K562 (cell line): Measurements from ENCODE around the gene FBXL13. TPM values are rescaled to one million over a fixed set of nuclear protein-coding genes. Genes with fewer than 3 reads are reported as not detected.

Source experiments
- ADNP ChIP-seq: fragments of 200-800 bp; sonication (Bioruptor generic); IDR thresholded peaks from 2 replicates; pipeline ENCODE4 v1.6.1; 2016; ENCODE audit warnings: missing genetic modification characterization, missing compliant biosample characterization
- BCOR ChIP-seq: fragments of 450-650 bp; IDR thresholded peaks from 2 replicates; pipeline ENCODE4 v1.6.1; 2016
- CBX3 ChIP-seq, 2 experiments: IDR thresholded peaks; 1 replicate in 1 of 2; 2 replicates in 1 of 2; pipeline ENCODE4 v1.6.1; 2012; ENCODE audit warnings: inconsistent platforms in 2 of 2, low read length in 2 of 2, borderline replicate concordance in 1 of 2, control low read depth in 1 of 2
- CXXC5 ChIP-seq: fragments of 250-450 bp; sonication (Bioruptor Pico); IDR thresholded peaks from 2 replicates; pipeline ENCODE4 v1.8.0; 2022; ENCODE audit warnings: inconsistent platforms, mild to moderate bottlenecking, moderate library complexity
- ETV5 ChIP-seq: sonication (generic); formaldehyde crosslinking; IDR thresholded peaks from 2 replicates; pipeline ENCODE4 v1.4.0; 2020; ENCODE audit warnings: low read depth, mild to moderate bottlenecking, missing genetic modification reagents
- FOS ChIP-seq: IDR thresholded peaks from 3 replicates; pipeline ENCODE4 v1.6.1; 2011; ENCODE audit not compliant: insufficient read length; ENCODE audit errors: extremely low read depth
- KDM1A ChIP-seq, 2 experiments: fragments of 450-650 bp; IDR thresholded peaks; 2 replicates each; pipeline ENCODE4 v1.6.1; 2016; ENCODE audit warnings: mild to moderate bottlenecking in 2 of 2
- L3MBTL2 ChIP-seq: fragments of 450-650 bp; IDR thresholded peaks from 2 replicates; pipeline ENCODE4 v1.6.1; 2016; ENCODE audit warnings: mild to moderate bottlenecking, moderate library complexity
- MGA ChIP-seq: fragments of 450-650 bp; IDR thresholded peaks from 2 replicates; pipeline ENCODE4 v1.6.1; 2016; ENCODE audit warnings: mild to moderate bottlenecking, moderate library complexity
- NFRKB ChIP-seq: fragments of 450-650 bp; IDR thresholded peaks from 2 replicates; pipeline ENCODE4 v1.6.1; 2016; ENCODE audit warnings: low read depth
- NR2F6 ChIP-seq: fragments of 450-650 bp; formaldehyde crosslinking; IDR thresholded peaks from 2 replicates; pipeline ENCODE4 v1.4.0; 2020; ENCODE audit warnings: mild to moderate bottlenecking
- NR4A1 ChIP-seq, 2 experiments: fragments of 250-450 bp in 1 of 2; fragments of 450-650 bp in 1 of 2; sonication (Bioruptor Pico) in 1 of 2; IDR thresholded peaks; 2 replicates each; pipeline versions ENCODE4 v1.4.0 to v1.6.1; 2016 to 2020; ENCODE audit warnings: mild to moderate bottlenecking in 2 of 2, missing compliant biosample characterization in 1 of 2, missing genetic modification characterization in 1 of 2, moderate library complexity in 1 of 2
- PHTF2 ChIP-seq: fragments of 250-450 bp; sonication (Bioruptor Pico); IDR thresholded peaks from 2 replicates; pipeline ENCODE4 v1.5.0; 2021; ENCODE audit warnings: mild to moderate bottlenecking
- ZNF24 ChIP-seq: fragments of 450-650 bp; IDR thresholded peaks from 2 replicates; pipeline ENCODE4 v1.6.1; 2016
- ZNF583 ChIP-seq: fragments of 250-450 bp; sonication (Bioruptor Pico); IDR thresholded peaks from 2 replicates; pipeline ENCODE4 v1.4.0; 2020
- ZNF766 ChIP-seq: fragments of 200-800 bp; sonication (Bioruptor generic); conservative IDR thresholded peaks from 2 replicates; pipeline ENCODE4 v1.6.1; 2016; ENCODE audit warnings: missing genetic modification characterization, missing compliant biosample characterization
- polyA plus RNA-seq, 8 experiments: library from polyadenylated mRNA; depleted of rRNA in 4 of 8; stranded (reverse) in 5 of 8; unstranded in 3 of 8; fragments of >200 nt; fragmentation: Nextera tagmentation in 2 of 8; fragmentation: Illumina TruSeq in 1 of 8; extraction: Ambion mirVana in 2 of 8; extraction: Trizol in 1 of 8; gene quantifications; 2 replicates each; pipeline versions ENCODE4 v1.2.1 to v1.2.3, GENCODE V29; 2011 to 2014; ENCODE audit warnings: inconsistent platforms in 1 of 8, missing spikeins in 1 of 8
- total RNA-seq, 7 experiments: library from RNA; depleted of rRNA in 6 of 7; stranded (reverse); fragments of >200 nt in 6 of 7; fragmentation: Illumina TruSeq in 2 of 7; extraction: Trizol in 2 of 7; gene quantifications; 2 replicates each; pipeline versions ENCODE4 v1.2.1 to v1.2.3, GENCODE V29; 2011 to 2021; ENCODE audit warnings: low replicate concordance in 1 of 7

Gene FBXL13
- total and polyA plus RNA-seq, 9 of the 15 experiments (the other 6 are each of a cell fraction or from before 2014, with no cell fraction given) = 16.3 to 55.0 (median 25.4) TPM

DNA sequence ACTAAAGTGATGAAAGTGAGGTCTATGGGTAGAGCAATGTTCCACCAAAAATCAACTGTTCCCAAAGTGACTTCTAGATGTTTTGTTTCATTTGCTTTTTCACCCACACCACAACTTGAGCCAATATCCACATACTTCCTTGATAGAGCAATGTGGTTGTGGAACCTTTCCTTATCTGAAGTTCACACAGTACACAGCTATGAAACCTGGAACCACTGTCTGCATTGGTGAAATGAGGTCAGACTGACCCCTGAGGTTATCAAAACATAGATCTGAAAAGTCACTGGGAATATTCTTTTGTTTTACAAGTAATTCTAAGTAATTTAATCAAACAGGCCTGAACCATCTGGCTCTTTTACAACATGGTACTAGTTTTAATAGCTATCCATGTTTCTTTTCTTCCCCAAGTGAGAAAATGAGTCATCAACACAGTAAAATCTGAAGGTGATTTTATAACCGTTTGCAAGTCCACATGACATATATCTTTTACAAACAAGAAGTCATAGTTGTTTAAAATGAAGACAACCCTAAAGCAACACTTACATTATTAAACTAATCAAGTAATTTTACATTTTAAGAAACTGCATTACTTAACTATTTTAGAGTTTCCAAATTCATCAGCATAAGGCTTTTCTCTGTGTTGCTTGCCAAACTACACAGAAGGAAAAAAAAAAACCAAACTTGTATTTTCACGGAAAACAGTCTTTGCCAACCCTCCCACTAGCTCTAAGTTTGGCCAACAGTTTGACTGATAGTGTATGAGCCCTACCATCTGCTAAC is 81.5 kb downstream of the FBXL13 start (continued):
- TF ChIP-seq ETV5 (CRISPR knock-in tag) (0 out of 2 replicates have a peak, but pooled peaks have one; percentile 31), NFRKB (no peak; the same call in none of the 2 replicates), NR2F6 (CRISPR knock-in tag) (peak; percentile 86; the same call in 1 of the 2 replicates), FOS (no peak), ADNP (no peak), CBX3 (IDR thresholded peaks at IDR 0.05; ENCODE audit: borderline replicate concordance in 1 of 2, low read length in 2 of 2) (peak in 1 of 2 experiments; percentile 87; a peak in 1 of 3 replicates), ZNF766 (CRISPR knock-in tag) (peak; percentile 91), ZNF24 (peak; percentile 71; the same call in 1 of the 2 replicates), MGA (peak; percentile 10; the same call in 1 of the 2 replicates), NR4A1 (CRISPR knock-in tag; IDR thresholded peaks at IDR 0.05) (no peak), NR4A1 (tag; IDR thresholded peaks at IDR 0.05) (peak; percentile 49; the same call in 1 of the 2 replicates), ZNF583 (CRISPR knock-in tag) (peak; percentile 58; the same call in 1 of the 2 replicates), L3MBTL2 (peak; percentile 67), CXXC5 (CRISPR knock-in tag) (peak; percentile 43; the same call in 1 of the 2 replicates), PHTF2 (CRISPR knock-in tag) (0 out of 2 replicates have a peak, but pooled peaks have one; percentile 12), BCOR (peak; percentile 69), KDM1A (IDR thresholded peaks at IDR 0.05) (peak; percentile 96 to 97)
